K562 (cell line): ENCODE results near the gene NEU1. TPM values are rescaled to one million over a fixed set of nuclear protein-coding genes. Genes with fewer than 3 reads are reported as not detected.

Source experiments
- ARID3B ChIP-seq: fragments of 250-450 bp; sonication (Bioruptor Pico); IDR thresholded peaks from 2 replicates; pipeline ENCODE4 v1.4.0; 2020; ENCODE audit warnings: borderline replicate concordance
- CHAMP1 ChIP-seq: fragments of 450-650 bp; IDR thresholded peaks from 2 replicates; pipeline ENCODE4 v1.6.1; 2016; ENCODE audit warnings: mild to moderate bottlenecking
- E2F8 ChIP-seq: fragments of 450-650 bp; IDR thresholded peaks from 2 replicates; pipeline ENCODE4 v1.7.1; 2018; ENCODE audit warnings: mild to moderate bottlenecking, low read depth; ENCODE audit not compliant: partially characterized antibody
- FUS ChIP-seq: fragments of 200-400 bp; formaldehyde crosslinking; optimal IDR thresholded peaks from 2 replicates; pipeline ENCODE3; 2017; ENCODE audit warnings: low read depth, low read length
- HOXB6 ChIP-seq: fragments of 250-450 bp; sonication (Bioruptor Pico); IDR thresholded peaks from 2 replicates; pipeline ENCODE4 v1.5.1; 2022; ENCODE audit warnings: mild to moderate bottlenecking, borderline replicate concordance
- IRF9 ChIP-seq: fragments of 450-650 bp; IDR thresholded peaks from 2 replicates; pipeline ENCODE4 v1.6.1; 2016; ENCODE audit warnings: missing biosample characterization, missing genetic modification characterization
- KAT2B ChIP-seq: IDR thresholded peaks from one replicate; pipeline ENCODE4 v1.6.1; 2012; ENCODE audit warnings: low read depth, mild to moderate bottlenecking, control low read depth, inconsistent platforms, low read length, moderate library complexity
- KDM2B ChIP-seq: fragments of 250-450 bp; sonication (Bioruptor Pico); IDR thresholded peaks from 2 replicates; pipeline ENCODE4 v1.8.0; 2021; ENCODE audit warnings: mild to moderate bottlenecking, moderate library complexity
- MAZ ChIP-seq, 2 experiments: fragments of 450-650 bp in 1 of 2; sonication (generic) in 1 of 2; formaldehyde crosslinking; IDR thresholded peaks in 1 of 2; conservative IDR thresholded peaks in 1 of 2; 2 replicates each; pipeline versions ENCODE4 v1.4.0 to v1.5.0; 2020; ENCODE audit warnings: mild to moderate bottlenecking in 1 of 2, missing genetic modification reagents in 1 of 2
- MTA2 ChIP-seq: fragments of 450-650 bp; IDR thresholded peaks from 2 replicates; pipeline ENCODE4 v1.6.1; 2016; ENCODE audit warnings: low read depth
- POU5F1 ChIP-seq: fragments of 150-350 bp; IDR thresholded peaks from 2 replicates; pipeline ENCODE4 v1.6.1; 2014; ENCODE audit warnings: borderline replicate concordance, low read length, low read depth, mild to moderate bottlenecking; ENCODE audit not compliant: partially characterized antibody
- PTRF ChIP-seq: fragments of 450-650 bp; IDR thresholded peaks from 2 replicates; pipeline ENCODE4 v1.6.1; 2016; ENCODE audit warnings: mild to moderate bottlenecking, missing genetic modification characterization, missing compliant biosample characterization
- SUPT5H ChIP-seq: fragments of 450-650 bp; IDR thresholded peaks from 2 replicates; pipeline ENCODE4 v1.6.1; 2016
- TAF1 ChIP-seq: IDR thresholded peaks from 2 replicates; pipeline ENCODE4 v1.6.1; 2011; ENCODE audit warnings: mild to moderate bottlenecking, low read length, moderate library complexity; ENCODE audit not compliant: insufficient read depth, control insufficient read depth, severe bottlenecking; ENCODE audit errors: extremely low read depth
- U2AF1 ChIP-seq: fragments of 200-400 bp; formaldehyde crosslinking; optimal IDR thresholded peaks from 2 replicates; pipeline ENCODE3; 2017; ENCODE audit warnings: mild to moderate bottlenecking, low read depth, low read length, moderate library complexity
- ZBTB1 ChIP-seq: sonication (generic); formaldehyde crosslinking; IDR thresholded peaks from 2 replicates; pipeline ENCODE4 v1.8.1; 2023; ENCODE audit warnings: missing genetic modification reagents, low read depth, mild to moderate bottlenecking, borderline replicate concordance
- ZFP1 ChIP-seq: fragments of 450-650 bp; formaldehyde crosslinking; IDR thresholded peaks from 2 replicates; pipeline ENCODE4 v1.4.0; 2020; ENCODE audit warnings: mild to moderate bottlenecking, mixed read lengths
- ZNF57 ChIP-seq: fragments of 450-650 bp; formaldehyde crosslinking; IDR thresholded peaks from 2 replicates; pipeline ENCODE4 v1.4.0; 2020; ENCODE audit warnings: mild to moderate bottlenecking, moderate library complexity
- ZNF77 ChIP-seq: fragments of 250-450 bp; sonication (Bioruptor Pico); IDR thresholded peaks from 2 replicates; pipeline ENCODE4 v1.5.0; 2020
- ZZZ3 ChIP-seq: fragments of 450-650 bp; IDR thresholded peaks from 2 replicates; pipeline ENCODE4 v1.6.1; 2016; ENCODE audit warnings: antibody characterized with exemption, mild to moderate bottlenecking, moderate library complexity
- polyA plus RNA-seq, 8 experiments: library from polyadenylated mRNA; depleted of rRNA in 4 of 8; stranded (reverse) in 5 of 8; unstranded in 3 of 8; fragments of >200 nt; fragmentation: Nextera tagmentation in 2 of 8; fragmentation: Illumina TruSeq in 1 of 8; extraction: Ambion mirVana in 2 of 8; extraction: Trizol in 1 of 8; gene quantifications; 2 replicates each; pipeline versions ENCODE4 v1.2.1 to v1.2.3, GENCODE V29; 2011 to 2014; ENCODE audit warnings: inconsistent platforms in 1 of 8, missing spikeins in 1 of 8
- total RNA-seq, 7 experiments: library from RNA; depleted of rRNA in 6 of 7; stranded (reverse); fragments of >200 nt in 6 of 7; fragmentation: Illumina TruSeq in 2 of 7; extraction: Trizol in 2 of 7; gene quantifications; 2 replicates each; pipeline versions ENCODE4 v1.2.1 to v1.2.3, GENCODE V29; 2011 to 2021; ENCODE audit warnings: low replicate concordance in 1 of 7

Gene NEU1
- total and polyA plus RNA-seq, 9 of the 15 experiments (the other 6 are each of a cell fraction or from before 2014, with no cell fraction given) = 14.8 to 67.8 (median 51.0) TPM

GRCh38 chr6:31897612-31898382 is 35.2 kb upstream of the NEU1 start, which contains the start of gene EHMT2 (continued):
- TF ChIP-seq ARID3B (CRISPR knock-in tag) (no peak), ZNF77 (CRISPR knock-in tag) (no peak), SUPT5H (peak; percentile 70), E2F8 (no peak), ZBTB1 (CRISPR knock-in tag) (0 out of 2 replicates have a peak, but pooled peaks have one; percentile 33), KAT2B (no peak), MTA2 (no peak), U2AF1 (no peak), CHAMP1 (no peak), FUS (no peak), POU5F1 (no peak), ZFP1 (CRISPR knock-in tag) (no peak; the same call in 1 of the 2 replicates), HOXB6 (no peak), KDM2B (CRISPR knock-in tag) (no peak), ZZZ3 (no peak), MAZ (CRISPR knock-in tag; conservative IDR thresholded peaks at IDR 0.05 in 1 of 2, IDR thresholded peaks at IDR 0.05 in 1 of 2) (peak; percentile 86 to 98), IRF9 (tag) (no peak), PTRF (no peak), TAF1 (peak; percentile 94), ZNF57 (CRISPR knock-in tag) (0 out of 2 replicates have a peak, but pooled peaks have one; percentile 8)
